HEK293 (cell line): Measurements from ENCODE around the gene FAM168B.

Source experiments
- CTCF ChIA-PET: fragments of 350-600 bp; formaldehyde crosslinking; extraction: SDS; loops from one replicate; lab custom pipeline; 2021; ENCODE audit warnings: antibody characterized with exemption; lab: Yijun Ruan, JAX
- POLR2A ChIA-PET: fragments of 300-600 bp; formaldehyde crosslinking; extraction: SDS; loops from one replicate; lab custom pipeline; 2020; ENCODE audit warnings: antibody characterized with exemption, inconsistent platforms; lab: Yijun Ruan, JAX
- H3K27ac ChIP-seq: fragments of 200-500 bp; sonication (Bioruptor generic); 2 replicates; pipeline ENCODE4 v1.5.1; 2014; ENCODE audit warnings: low read depth, low read length, control low read depth, inconsistent platforms; ENCODE audit errors: extremely low read depth
- H3K36me3 ChIP-seq, 2 experiments: fragments of 200-500 bp in 1 of 2; sonication (Bioruptor generic) in 1 of 2; 1 replicate in 1 of 2; 2 replicates in 1 of 2; pipeline ENCODE4 v1.5.1; 2014 to 2017; ENCODE audit warnings: inconsistent platforms in 2 of 2, low read length in 2 of 2; ENCODE audit not compliant: control insufficient read depth in 2 of 2, insufficient read depth in 1 of 2
- H3K4me1 ChIP-seq: fragments of 200-500 bp; sonication (Bioruptor generic); 2 replicates; pipeline ENCODE4 v1.5.1; 2014; ENCODE audit warnings: mild to moderate bottlenecking, low read length, inconsistent platforms; ENCODE audit not compliant: control insufficient read depth, insufficient read depth
- H3K4me3 ChIP-seq: 2 replicates; pipeline ENCODE4 v1.5.1; 2011; ENCODE audit warnings: low read depth, mild to moderate bottlenecking, control low read depth, low read length, moderate library complexity
- H3K9me3 ChIP-seq: fragments of 200-500 bp; sonication (Bioruptor generic); 2 replicates; pipeline ENCODE4 v1.5.1; 2014; ENCODE audit warnings: low read depth, low read length, inconsistent platforms; ENCODE audit not compliant: control insufficient read depth, insufficient read depth
- ATF2 ChIP-seq: fragments of 450-650 bp; formaldehyde crosslinking; IDR thresholded peaks from 2 replicates; pipeline ENCODE4 v1.5.1; 2016; ENCODE audit warnings: missing biosample characterization, missing genetic modification characterization, low read depth
- KLF10 ChIP-seq: fragments of 450-650 bp; IDR thresholded peaks from 2 replicates; pipeline ENCODE4 v1.5.1; 2018; ENCODE audit warnings: missing biosample characterization, mild to moderate bottlenecking, missing genetic modification characterization
- KLF9 ChIP-seq: fragments of 450-650 bp; formaldehyde crosslinking; IDR thresholded peaks from 2 replicates; pipeline ENCODE4 v1.5.1; 2016; ENCODE audit warnings: missing biosample characterization, missing genetic modification characterization, low read depth
- SP7 ChIP-seq: fragments of 450-650 bp; formaldehyde crosslinking; IDR thresholded peaks from 2 replicates; pipeline ENCODE4 v1.5.1; 2016; ENCODE audit warnings: missing biosample characterization, missing genetic modification characterization
- YY1 ChIP-seq: fragments of 450-650 bp; formaldehyde crosslinking; IDR thresholded peaks from 2 replicates; pipeline ENCODE4 v1.5.1; 2018; ENCODE audit warnings: missing biosample characterization, missing genetic modification characterization
- ZBTB1 ChIP-seq: fragments of 450-650 bp; formaldehyde crosslinking; IDR thresholded peaks from 2 replicates; pipeline ENCODE4 v1.5.1; 2016; ENCODE audit warnings: missing biosample characterization, missing genetic modification characterization
- ZBTB26 ChIP-seq: fragments of 450-650 bp; formaldehyde crosslinking; optimal IDR thresholded peaks from 2 replicates; pipeline ENCODE3; 2016; ENCODE audit warnings: missing biosample characterization, mild to moderate bottlenecking, missing genetic modification characterization
- ZEB2 ChIP-seq: fragments of 450-650 bp; formaldehyde crosslinking; IDR thresholded peaks from 2 replicates; pipeline ENCODE4 v1.5.1; 2016; ENCODE audit warnings: missing biosample characterization, missing genetic modification characterization
- ZNF280C ChIP-seq: fragments of 450-650 bp; formaldehyde crosslinking; IDR thresholded peaks from 2 replicates; pipeline ENCODE4 v1.5.1; 2016; ENCODE audit warnings: missing biosample characterization, missing genetic modification characterization
- ZNF324 ChIP-seq: fragments of 450-650 bp; formaldehyde crosslinking; IDR thresholded peaks from 2 replicates; pipeline ENCODE4 v1.5.1; 2016; ENCODE audit warnings: missing biosample characterization, missing genetic modification characterization
- ZNF600 ChIP-seq: fragments of 450-650 bp; formaldehyde crosslinking; IDR thresholded peaks from 2 replicates; pipeline ENCODE4 v1.5.1; 2016; ENCODE audit warnings: missing biosample characterization, missing genetic modification characterization
- ZNF707 ChIP-seq: fragments of 450-650 bp; formaldehyde crosslinking; IDR thresholded peaks from 2 replicates; pipeline ENCODE4 v1.5.1; 2016; ENCODE audit warnings: missing biosample characterization, missing genetic modification characterization
- ZNF76 ChIP-seq: fragments of 450-650 bp; formaldehyde crosslinking; IDR thresholded peaks from 2 replicates; pipeline ENCODE4; 2016; ENCODE audit warnings: low read depth, missing biosample characterization, missing genetic modification characterization, borderline replicate concordance
- ZNF777 ChIP-seq: fragments of 450-650 bp; formaldehyde crosslinking; IDR thresholded peaks from 2 replicates; pipeline ENCODE4 v1.5.1; 2017; ENCODE audit warnings: missing biosample characterization, missing genetic modification characterization, borderline replicate concordance
- TF ChIP-seq, protein P1 (sequence below): fragments of 450-650 bp; formaldehyde crosslinking; IDR thresholded peaks from 2 replicates; pipeline ENCODE4 v1.5.1; 2016; ENCODE audit warnings: missing biosample characterization, missing genetic modification characterization
- TF ChIP-seq, protein P2 (sequence below): fragments of 450-650 bp; IDR thresholded peaks from 2 replicates; pipeline ENCODE4 v1.5.1; 2018; ENCODE audit warnings: missing biosample characterization, mild to moderate bottlenecking, missing genetic modification characterization
- TF ChIP-seq, protein P3 (sequence below): fragments of 450-650 bp; formaldehyde crosslinking; IDR thresholded peaks from 2 replicates; pipeline ENCODE4 v1.5.1; 2016; ENCODE audit warnings: missing biosample characterization, missing genetic modification characterization
- TF ChIP-seq, protein P4 (sequence below): fragments of 450-650 bp; formaldehyde crosslinking; conservative IDR thresholded peaks from 2 replicates; pipeline ENCODE4 v1.5.1; 2016; ENCODE audit warnings: low read depth, missing biosample characterization, missing genetic modification characterization

FAM168B gene

GRCh38 chr2:131105950-131106801 is 12.9 kb upstream of the FAM168B start (continued):
- TF ChIP-seq ZNF280C (tag by site-specific recombination) (no peak), SP7 (0 out of 2 replicates have a peak, but pooled peaks have one; percentile 12), ZBTB1 (tag by site-specific recombination) (no peak), ZEB2 (tag by site-specific recombination) (no peak), ZNF600 (peak; percentile 75), KLF9 (tag by site-specific recombination) (peak; percentile 84), ZNF707 (tag by site-specific recombination) (no peak), ZNF777 (tag by site-specific recombination) (no peak), YY1 (no peak), ATF2 (tag by site-specific recombination) (no peak), KLF10 (peak; percentile 87), ZNF324 (no peak)
- TF ChIP-seq, protein P1, sequence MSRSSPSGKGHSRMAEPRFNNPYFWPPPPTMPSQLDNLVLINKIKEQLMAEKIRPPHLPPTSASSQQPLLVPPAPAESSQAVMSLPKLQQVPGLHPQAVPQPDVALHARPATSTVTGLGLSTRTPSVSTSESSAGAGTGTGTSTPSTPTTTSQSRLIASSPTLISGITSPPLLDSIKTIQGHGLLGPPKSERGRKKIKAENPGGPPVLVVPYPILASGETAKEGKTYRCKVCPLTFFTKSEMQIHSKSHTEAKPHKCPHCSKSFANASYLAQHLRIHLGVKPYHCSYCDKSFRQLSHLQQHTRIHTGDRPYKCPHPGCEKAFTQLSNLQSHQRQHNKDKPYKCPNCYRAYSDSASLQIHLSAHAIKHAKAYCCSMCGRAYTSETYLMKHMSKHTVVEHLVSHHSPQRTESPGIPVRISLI (tag by site-specific recombination): no peak
- TF ChIP-seq, protein P2, sequence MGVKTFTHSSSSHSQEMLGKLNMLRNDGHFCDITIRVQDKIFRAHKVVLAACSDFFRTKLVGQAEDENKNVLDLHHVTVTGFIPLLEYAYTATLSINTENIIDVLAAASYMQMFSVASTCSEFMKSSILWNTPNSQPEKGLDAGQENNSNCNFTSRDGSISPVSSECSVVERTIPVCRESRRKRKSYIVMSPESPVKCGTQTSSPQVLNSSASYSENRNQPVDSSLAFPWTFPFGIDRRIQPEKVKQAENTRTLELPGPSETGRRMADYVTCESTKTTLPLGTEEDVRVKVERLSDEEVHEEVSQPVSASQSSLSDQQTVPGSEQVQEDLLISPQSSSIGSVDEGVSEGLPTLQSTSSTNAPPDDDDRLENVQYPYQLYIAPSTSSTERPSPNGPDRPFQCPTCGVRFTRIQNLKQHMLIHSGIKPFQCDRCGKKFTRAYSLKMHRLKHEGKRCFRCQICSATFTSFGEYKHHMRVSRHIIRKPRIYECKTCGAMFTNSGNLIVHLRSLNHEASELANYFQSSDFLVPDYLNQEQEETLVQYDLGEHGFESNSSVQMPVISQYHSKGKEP (tag by site-specific recombination): no peak
- TF ChIP-seq, protein P3, sequence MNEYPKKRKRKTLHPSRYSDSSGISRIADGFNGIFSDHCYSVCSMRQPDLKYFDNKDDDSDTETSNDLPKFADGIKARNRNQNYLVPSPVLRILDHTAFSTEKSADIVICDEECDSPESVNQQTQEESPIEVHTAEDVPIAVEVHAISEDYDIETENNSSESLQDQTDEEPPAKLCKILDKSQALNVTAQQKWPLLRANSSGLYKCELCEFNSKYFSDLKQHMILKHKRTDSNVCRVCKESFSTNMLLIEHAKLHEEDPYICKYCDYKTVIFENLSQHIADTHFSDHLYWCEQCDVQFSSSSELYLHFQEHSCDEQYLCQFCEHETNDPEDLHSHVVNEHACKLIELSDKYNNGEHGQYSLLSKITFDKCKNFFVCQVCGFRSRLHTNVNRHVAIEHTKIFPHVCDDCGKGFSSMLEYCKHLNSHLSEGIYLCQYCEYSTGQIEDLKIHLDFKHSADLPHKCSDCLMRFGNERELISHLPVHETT (tag by site-specific recombination): no peak

DNA sequence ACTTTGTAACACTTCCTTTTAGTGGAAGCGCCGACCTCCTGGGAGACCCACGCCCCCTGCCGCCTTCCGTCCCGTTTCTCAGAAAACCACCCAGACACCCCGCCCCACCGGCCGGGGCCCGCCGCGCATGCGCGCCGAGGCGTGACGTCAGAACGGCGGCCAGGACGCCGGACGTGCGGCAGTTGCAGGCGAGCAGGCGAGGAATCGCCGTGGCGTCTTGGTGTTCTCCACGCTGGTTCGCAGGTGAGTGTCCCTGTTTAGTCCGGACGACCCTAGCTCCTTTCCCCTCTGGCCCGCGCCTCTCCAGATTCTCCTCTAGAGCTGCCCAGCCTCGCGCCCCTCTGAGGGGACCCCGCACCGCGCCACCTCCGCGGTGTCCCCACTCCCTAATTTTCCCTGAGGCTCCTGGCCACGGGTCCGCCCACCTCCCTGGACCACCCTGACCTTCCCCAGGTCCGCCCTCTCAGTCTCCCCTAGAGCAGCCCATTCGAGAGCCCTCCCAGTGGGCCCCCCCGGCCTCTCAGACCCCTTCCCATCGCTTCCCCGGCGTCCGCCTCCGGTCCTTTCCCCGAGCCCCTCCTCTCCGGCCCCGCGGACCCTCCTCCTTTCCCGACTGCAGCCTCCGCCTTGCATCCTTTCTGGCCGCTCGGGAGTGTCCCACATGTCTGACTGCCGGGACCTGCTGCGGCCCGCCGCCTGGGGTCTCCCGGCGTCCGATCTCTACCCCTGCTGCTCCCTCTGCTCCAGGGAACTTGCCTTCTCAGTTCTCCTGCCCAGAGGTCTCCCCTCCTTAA is 12.1 kb upstream of the FAM168B start, which contains the start of gene PLEKHB2:
Gene PLEKHB2 (plus strand): TSS at position 181 of the 794 bp plus-strand sequence. CDS start 15,606 bp downstream, outside the sequence.
- Histone ChIP-seq H3K4me3 (peak within 1 kb of the TSS; percentile 63), H3K9me3 (no peaks in the 10 kb centered on the region), H3K27ac (peak within 1 kb of the TSS; percentile 74), H3K36me3 (peaks cover 0 to 9% of the 10 kb centered on the region in 2 experiments; a peak in 2 of 3 replicates), H3K4me1 (peaks cover 6% of the 10 kb centered on the region; the same call in 1 of the 2 replicates)
- POLR2A ChIA-PET: interaction anchor here (1.2 to 1.8 kb wide), 3 partner anchors 12 to 13 kb away, joined by 4 to 16 read pairs (median 6); partner anchors contain the start of gene FAM168B
- CTCF ChIA-PET: interaction anchor here (1.5 kb wide), 1 partner anchor 13 kb away, joined by 3 read pairs; no protein-coding TSS in a partner anchor
- TF ChIP-seq, protein P4, sequence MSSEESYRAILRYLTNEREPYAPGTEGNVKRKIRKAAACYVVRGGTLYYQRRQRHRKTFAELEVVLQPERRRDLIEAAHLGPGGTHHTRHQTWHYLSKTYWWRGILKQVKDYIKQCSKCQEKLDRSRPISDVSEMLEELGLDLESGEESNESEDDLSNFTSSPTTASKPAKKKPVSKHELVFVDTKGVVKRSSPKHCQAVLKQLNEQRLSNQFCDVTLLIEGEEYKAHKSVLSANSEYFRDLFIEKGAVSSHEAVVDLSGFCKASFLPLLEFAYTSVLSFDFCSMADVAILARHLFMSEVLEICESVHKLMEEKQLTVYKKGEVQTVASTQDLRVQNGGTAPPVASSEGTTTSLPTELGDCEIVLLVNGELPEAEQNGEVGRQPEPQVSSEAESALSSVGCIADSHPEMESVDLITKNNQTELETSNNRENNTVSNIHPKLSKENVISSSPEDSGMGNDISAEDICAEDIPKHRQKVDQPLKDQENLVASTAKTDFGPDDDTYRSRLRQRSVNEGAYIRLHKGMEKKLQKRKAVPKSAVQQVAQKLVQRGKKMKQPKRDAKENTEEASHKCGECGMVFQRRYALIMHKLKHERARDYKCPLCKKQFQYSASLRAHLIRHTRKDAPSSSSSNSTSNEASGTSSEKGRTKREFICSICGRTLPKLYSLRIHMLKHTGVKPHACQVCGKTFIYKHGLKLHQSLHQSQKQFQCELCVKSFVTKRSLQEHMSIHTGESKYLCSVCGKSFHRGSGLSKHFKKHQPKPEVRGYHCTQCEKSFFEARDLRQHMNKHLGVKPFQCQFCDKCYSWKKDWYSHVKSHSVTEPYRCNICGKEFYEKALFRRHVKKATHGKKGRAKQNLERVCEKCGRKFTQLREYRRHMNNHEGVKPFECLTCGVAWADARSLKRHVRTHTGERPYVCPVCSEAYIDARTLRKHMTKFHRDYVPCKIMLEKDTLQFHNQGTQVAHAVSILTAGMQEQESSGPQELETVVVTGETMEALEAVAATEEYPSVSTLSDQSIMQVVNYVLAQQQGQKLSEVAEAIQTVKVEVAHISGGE (tag by site-specific recombination): peak; percentile 41
- TF ChIP-seq ZNF76 (tag by site-specific recombination) (no peak), ZBTB26 (peak; percentile 32)
